ENCODE data around the gene NRG3.

DNA sequence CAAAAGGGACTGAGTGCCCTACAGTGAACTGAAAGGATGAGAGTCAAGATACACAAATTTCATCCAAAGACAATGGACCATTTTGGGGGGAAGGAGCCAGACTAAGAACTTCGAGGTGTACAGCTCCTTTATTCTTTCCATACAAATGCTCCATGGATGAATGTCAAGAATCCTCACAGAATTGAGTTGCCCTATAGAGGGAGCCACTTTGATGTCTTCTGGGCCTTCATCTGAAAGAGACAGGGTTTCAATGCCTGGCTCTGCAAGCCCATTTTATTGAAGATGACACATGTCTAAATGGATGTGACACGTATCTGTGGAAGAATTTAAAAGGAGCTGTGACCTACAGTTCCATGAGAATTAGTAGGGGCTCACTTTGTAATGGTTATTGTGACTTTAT, 32.0 kb upstream of the NRG3 start:
- TF ChIP-seq, protein P1, sequence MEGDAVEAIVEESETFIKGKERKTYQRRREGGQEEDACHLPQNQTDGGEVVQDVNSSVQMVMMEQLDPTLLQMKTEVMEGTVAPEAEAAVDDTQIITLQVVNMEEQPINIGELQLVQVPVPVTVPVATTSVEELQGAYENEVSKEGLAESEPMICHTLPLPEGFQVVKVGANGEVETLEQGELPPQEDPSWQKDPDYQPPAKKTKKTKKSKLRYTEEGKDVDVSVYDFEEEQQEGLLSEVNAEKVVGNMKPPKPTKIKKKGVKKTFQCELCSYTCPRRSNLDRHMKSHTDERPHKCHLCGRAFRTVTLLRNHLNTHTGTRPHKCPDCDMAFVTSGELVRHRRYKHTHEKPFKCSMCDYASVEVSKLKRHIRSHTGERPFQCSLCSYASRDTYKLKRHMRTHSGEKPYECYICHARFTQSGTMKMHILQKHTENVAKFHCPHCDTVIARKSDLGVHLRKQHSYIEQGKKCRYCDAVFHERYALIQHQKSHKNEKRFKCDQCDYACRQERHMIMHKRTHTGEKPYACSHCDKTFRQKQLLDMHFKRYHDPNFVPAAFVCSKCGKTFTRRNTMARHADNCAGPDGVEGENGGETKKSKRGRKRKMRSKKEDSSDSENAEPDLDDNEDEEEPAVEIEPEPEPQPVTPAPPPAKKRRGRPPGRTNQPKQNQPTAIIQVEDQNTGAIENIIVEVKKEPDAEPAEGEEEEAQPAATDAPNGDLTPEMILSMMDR (IDR thresholded peaks at IDR 0.05; ENCODE audit: insufficient read depth, low read length), result no peak
- no peak for TF ChIP-seq GABPA (IDR thresholded peaks at IDR 0.05; ENCODE audit: low read depth)
- TF ChIP-seq, protein P2, sequence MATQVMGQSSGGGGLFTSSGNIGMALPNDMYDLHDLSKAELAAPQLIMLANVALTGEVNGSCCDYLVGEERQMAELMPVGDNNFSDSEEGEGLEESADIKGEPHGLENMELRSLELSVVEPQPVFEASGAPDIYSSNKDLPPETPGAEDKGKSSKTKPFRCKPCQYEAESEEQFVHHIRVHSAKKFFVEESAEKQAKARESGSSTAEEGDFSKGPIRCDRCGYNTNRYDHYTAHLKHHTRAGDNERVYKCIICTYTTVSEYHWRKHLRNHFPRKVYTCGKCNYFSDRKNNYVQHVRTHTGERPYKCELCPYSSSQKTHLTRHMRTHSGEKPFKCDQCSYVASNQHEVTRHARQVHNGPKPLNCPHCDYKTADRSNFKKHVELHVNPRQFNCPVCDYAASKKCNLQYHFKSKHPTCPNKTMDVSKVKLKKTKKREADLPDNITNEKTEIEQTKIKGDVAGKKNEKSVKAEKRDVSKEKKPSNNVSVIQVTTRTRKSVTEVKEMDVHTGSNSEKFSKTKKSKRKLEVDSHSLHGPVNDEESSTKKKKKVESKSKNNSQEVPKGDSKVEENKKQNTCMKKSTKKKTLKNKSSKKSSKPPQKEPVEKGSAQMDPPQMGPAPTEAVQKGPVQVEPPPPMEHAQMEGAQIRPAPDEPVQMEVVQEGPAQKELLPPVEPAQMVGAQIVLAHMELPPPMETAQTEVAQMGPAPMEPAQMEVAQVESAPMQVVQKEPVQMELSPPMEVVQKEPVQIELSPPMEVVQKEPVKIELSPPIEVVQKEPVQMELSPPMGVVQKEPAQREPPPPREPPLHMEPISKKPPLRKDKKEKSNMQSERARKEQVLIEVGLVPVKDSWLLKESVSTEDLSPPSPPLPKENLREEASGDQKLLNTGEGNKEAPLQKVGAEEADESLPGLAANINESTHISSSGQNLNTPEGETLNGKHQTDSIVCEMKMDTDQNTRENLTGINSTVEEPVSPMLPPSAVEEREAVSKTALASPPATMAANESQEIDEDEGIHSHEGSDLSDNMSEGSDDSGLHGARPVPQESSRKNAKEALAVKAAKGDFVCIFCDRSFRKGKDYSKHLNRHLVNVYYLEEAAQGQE (IDR thresholded peaks at IDR 0.05; ENCODE audit: insufficient replicate concordance, low read depth), result no peak
